ENCODE data around the gene SUGCT. TPM values are rescaled to one million over a fixed set of nuclear protein-coding genes. Genes with fewer than 3 reads are reported as not detected.

Gene SUGCT
- total RNA-seq, 1 donor, result 6.7 TPM

DNA sequence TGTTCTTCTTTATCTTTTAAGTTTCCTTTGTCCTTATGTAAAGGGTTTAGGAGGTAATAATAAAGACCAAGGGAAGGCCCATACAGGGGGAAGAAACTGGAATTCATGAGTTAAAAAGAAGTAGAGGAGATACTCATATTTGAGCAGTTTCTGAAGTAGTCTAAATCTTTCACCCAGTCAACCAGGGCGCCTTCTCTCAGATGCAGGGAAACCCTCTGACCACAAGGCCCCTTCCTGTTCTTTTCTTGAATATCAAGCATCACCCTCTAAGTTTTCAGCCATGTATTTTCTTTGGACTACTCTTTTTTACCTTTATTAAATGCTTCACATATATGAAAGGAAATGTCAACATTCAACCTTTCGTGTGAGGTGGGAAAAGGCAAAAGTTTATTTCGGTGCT lies 630.8 kb downstream of the SUGCT start:
- DNase-seq (ENCODE audit: low read depth), result no peak
- TF ChIP-seq, protein P1, sequence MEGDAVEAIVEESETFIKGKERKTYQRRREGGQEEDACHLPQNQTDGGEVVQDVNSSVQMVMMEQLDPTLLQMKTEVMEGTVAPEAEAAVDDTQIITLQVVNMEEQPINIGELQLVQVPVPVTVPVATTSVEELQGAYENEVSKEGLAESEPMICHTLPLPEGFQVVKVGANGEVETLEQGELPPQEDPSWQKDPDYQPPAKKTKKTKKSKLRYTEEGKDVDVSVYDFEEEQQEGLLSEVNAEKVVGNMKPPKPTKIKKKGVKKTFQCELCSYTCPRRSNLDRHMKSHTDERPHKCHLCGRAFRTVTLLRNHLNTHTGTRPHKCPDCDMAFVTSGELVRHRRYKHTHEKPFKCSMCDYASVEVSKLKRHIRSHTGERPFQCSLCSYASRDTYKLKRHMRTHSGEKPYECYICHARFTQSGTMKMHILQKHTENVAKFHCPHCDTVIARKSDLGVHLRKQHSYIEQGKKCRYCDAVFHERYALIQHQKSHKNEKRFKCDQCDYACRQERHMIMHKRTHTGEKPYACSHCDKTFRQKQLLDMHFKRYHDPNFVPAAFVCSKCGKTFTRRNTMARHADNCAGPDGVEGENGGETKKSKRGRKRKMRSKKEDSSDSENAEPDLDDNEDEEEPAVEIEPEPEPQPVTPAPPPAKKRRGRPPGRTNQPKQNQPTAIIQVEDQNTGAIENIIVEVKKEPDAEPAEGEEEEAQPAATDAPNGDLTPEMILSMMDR (IDR thresholded peaks at IDR 0.05; ENCODE audit: insufficient read depth, low read length), result no peak
- H3K4me3 ChIP-seq (ENCODE audit: low read depth, low read length), result no peak overlapping the region

DNA sequence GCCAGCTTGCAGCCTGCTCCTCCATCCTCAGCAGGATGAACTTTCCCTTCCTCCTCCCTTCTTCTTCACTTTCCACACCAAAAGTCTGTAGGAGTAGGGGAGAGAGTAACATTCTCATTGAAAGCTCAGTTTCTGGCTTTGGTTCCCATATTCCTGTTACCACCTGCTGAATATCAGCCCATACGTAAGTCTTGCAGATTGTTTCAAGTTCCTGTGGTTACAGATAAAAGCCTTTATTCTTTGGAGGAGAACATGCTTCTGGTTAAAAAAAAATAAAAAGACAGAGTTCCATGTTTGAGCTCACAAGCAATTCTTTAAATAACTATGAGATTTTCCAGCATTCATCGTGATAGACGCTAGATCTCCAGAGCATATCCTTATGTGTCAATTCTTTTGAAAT lies 637.3 kb downstream of the SUGCT start:
- DNase-seq (ENCODE audit: low read depth), result peak; percentile 26
- no peak overlapping the region for H3K4me3 ChIP-seq (ENCODE audit: low read depth, low read length)
- TF ChIP-seq, protein P1 (IDR thresholded peaks at IDR 0.05; ENCODE audit: insufficient read depth, low read length), result no peak

DNA sequence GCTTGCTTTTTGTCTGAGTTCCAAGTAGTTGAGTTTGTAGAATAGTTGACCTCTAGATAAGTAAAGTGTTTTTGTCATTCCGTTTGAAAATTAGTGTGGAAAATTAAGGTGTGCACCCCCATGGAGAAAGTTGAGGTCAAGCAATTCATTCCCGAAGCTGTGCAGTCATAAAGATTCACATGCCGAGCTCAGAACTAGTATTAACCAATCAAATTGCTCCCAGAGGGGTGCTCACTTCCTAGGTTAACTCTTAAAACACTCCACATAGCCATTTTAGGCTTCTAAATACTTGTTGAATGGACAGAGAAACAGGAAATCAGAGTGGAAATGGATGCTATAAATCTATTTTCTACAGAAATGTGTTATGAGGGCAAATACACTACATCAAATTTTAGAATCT lies 638.9 kb downstream of the SUGCT start:
- H3K4me3 ChIP-seq (ENCODE audit: low read depth, low read length), result no peak overlapping the region
- TF ChIP-seq, protein P1 (IDR thresholded peaks at IDR 0.05; ENCODE audit: insufficient read depth, low read length), result no peak
- no peak for DNase-seq (ENCODE audit: low read depth)

DNA sequence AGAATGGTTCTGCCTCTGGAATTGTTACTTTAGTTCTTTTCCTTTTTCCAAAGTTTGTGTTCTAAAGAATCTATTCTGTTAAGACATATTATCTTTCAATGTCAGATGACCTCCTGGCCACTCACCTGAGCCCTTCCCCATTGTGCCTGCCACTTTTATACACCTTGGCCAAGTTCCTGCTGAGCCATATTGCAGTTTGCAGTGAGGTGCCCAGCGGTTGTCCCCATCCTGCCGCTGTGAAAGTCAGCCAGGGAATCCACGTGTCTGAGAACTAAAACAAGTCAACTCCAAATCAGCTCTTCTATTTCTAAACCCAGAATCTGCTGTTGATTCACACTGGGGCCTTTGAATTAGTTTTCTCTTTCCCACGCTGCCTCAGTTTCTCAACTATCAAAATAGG lies 641.1 kb downstream of the SUGCT start:
- no peak overlapping the region for H3K4me3 ChIP-seq (ENCODE audit: low read depth, low read length)
- DNase-seq (ENCODE audit: low read depth), result no peak

DNA sequence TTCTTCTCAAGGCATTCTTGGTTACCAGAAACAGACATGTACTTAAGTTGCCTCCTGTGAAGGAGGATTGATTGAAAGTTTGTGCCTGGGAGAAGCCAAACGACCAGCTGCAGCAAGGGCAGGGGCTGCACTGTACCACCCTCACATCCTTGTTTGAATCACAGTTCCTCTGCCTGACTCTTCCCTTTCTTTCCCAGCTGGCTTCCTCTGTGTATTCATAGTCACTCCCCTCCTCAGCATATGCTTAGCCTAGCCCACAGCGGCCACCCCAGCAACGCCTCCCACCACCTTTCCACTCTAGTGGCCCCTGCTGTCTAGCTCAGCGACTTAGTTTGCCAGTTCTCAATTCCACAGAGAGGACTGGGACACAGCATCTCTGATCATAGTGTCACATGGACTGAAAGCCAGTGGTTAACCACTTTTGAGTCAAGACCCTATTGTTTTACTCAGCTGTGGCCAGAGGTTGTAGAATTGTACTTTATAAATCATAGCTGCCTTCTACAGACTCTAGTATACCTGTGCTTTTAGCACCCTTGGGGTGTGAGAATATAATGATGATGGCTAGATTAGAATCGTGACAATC lies 643.0 kb downstream of the SUGCT start:
- H3K4me3 ChIP-seq (ENCODE audit: low read depth, low read length), result no peak overlapping the region
- no peak for DNase-seq (ENCODE audit: low read depth)
- TF ChIP-seq, protein P1 (IDR thresholded peaks at IDR 0.05; ENCODE audit: insufficient read depth, low read length), result no peak

More for the DNA sequence above, 641.1 kb downstream of the SUGCT start:
- TF ChIP-seq, protein P1 (IDR thresholded peaks at IDR 0.05; ENCODE audit: insufficient read depth, low read length), result no peak

DNA sequence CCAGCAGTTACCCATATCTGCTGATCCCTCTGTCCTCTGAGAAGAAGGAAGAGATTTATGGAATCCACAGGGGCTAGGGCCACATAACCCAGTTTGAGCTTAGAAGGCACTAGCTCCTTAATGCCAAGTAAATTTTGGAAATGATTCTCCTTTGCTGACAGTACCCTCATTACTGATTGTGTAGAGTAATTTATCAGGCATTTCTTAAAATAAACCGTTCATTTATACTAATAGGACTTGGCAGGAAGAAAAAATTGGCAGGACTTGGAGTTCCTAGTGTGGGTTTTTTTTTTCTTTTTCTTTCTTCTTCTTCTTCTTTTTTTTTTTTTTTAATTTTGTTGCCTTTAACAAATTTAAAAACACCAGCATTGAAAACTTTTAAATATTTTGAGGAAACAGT lies 645.7 kb downstream of the SUGCT start:
- no peak overlapping the region for H3K4me3 ChIP-seq (ENCODE audit: low read depth, low read length)
- TF ChIP-seq, protein P1 (IDR thresholded peaks at IDR 0.05; ENCODE audit: insufficient read depth, low read length), result no peak
- peak; percentile 41 for DNase-seq (ENCODE audit: low read depth)

DNA sequence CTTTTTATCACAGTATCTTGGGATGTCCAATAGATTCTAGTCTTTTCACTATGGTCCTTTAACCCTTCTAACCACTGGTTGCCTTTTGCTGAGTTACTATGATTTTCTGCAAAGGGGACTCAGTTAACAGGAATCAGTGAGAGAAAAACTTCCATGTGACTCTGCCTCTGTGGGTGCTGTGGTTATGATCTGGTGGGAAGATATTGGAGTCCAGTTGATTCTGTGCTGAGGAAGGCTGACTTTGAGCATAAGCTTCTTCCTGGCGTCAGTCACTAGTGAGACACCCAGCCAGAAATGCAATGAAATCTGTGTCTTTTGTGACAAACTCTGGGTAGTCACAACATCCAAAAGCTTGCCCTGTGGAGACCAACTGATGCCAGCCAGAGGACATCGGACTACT lies 648.0 kb downstream of the SUGCT start:
- DNase-seq (ENCODE audit: low read depth), result no peak
- no peak overlapping the region for H3K4me3 ChIP-seq (ENCODE audit: low read depth, low read length)
- TF ChIP-seq, protein P1 (IDR thresholded peaks at IDR 0.05; ENCODE audit: insufficient read depth, low read length), result no peak
